ENCODE data around the gene JMJD8.

- TF ChIP-seq REST (IDR thresholded peaks at IDR 0.05; ENCODE audit: unreplicated experiment) (no peak), CTCF (conservative IDR thresholded peaks at IDR 0.05; ENCODE audit: low read depth in 2 of 2) (no peak), EZH2 (IDR thresholded peaks at IDR 0.05; ENCODE audit: low read depth, unreplicated experiment) (no peak), POLR2AphosphoS5 (IDR thresholded peaks at IDR 0.05; ENCODE audit: low read depth) (no peak), CREB1 (CRISPR knock-in tag; IDR thresholded peaks at IDR 0.05; ENCODE audit: low read depth) (no peak), EZH2phosphoT487 (IDR thresholded peaks at IDR 0.05; ENCODE audit: unreplicated experiment) (no peak), ETS1 (IDR thresholded peaks at IDR 0.05) (no peak), JUNB (IDR thresholded peaks at IDR 0.05; ENCODE audit: unreplicated experiment) (no peak), NANOG (IDR thresholded peaks at IDR 0.05; ENCODE audit: borderline replicate concordance) (no peak), ZNF331 (CRISPR knock-in tag; IDR thresholded peaks at IDR 0.05; ENCODE audit: low read depth) (no peak), ZNF114 (CRISPR knock-in tag; IDR thresholded peaks at IDR 0.05) (no peak)
Measured at GRCh38 chr16:708019-708418, 23.9 kb upstream of the JMJD8 start.
